ENCODE data around the gene NISCH.

The NISCH gene

GRCh38 chr3:52440249-52440551, 15.2 kb upstream of the NISCH start:
- Histone ChIP-seq H3F3A (ENCODE audit: control insufficient read depth, insufficient read depth) (no peaks in the 10 kb centered on the region), H3K36me3 (ENCODE audit: control insufficient read depth, low read length) (no peaks in the 10 kb centered on the region), H3K27me3 (ENCODE audit: control insufficient read depth, low read length) (0 out of 2 replicates have a peak, but pooled peaks cover 4% of the 10 kb centered on the region), H3K4me3 (ENCODE audit: low read length) (no peak overlapping the region), H3K9me2 (replicated peaks; ENCODE audit: control insufficient read depth, low read length) (no peaks in the 10 kb centered on the region), H4K20me1 (ENCODE audit: control insufficient read depth, insufficient read depth, low read depth, low read length) (no peaks in the 10 kb centered on the region), H3K4me2 (ENCODE audit: low read length) (no peak overlapping the region), H3K27ac (ENCODE audit: low read depth, low read length) (no peak overlapping the region), H3K4me1 (ENCODE audit: control insufficient read depth, low read length) (peaks cover 3% of the 10 kb centered on the region; the same call in 1 of the 2 replicates), H3K79me2 (ENCODE audit: control insufficient read depth, low read length) (no peaks in the 10 kb centered on the region), H3K9me3 (ENCODE audit: control insufficient read depth, insufficient read depth, low read length) (no peaks in the 10 kb centered on the region)
- TF ChIP-seq CTCF (IDR thresholded peaks at IDR 0.05; ENCODE audit: low read depth, low read length, poor library complexity, severe bottlenecking), result no peak
- no peak for TF ChIP-seq EZH2phosphoT487 (IDR thresholded peaks at IDR 0.05; ENCODE audit: borderline replicate concordance, low read length)

GRCh38 chr3:52440671-52441070, 14.7 kb upstream of the NISCH start:
- no peak overlapping the region for H3K27ac ChIP-seq (ENCODE audit: low read depth, low read length)
- peaks cover 4% of the 10 kb centered on the region; the same call in 1 of the 2 replicates for H3K4me1 ChIP-seq (ENCODE audit: control insufficient read depth, low read length)
- 0 out of 2 replicates have a peak, but pooled peaks cover 4% of the 10 kb centered on the region for H3K27me3 ChIP-seq (ENCODE audit: control insufficient read depth, low read length)
- H4K20me1 ChIP-seq (ENCODE audit: control insufficient read depth, insufficient read depth, low read depth, low read length), result no peaks in the 10 kb centered on the region
- H3K4me2 ChIP-seq (ENCODE audit: low read length), result no peak overlapping the region
- no peaks in the 10 kb centered on the region for H3K36me3 ChIP-seq (ENCODE audit: control insufficient read depth, low read length)
- H3K9me3 ChIP-seq (ENCODE audit: control insufficient read depth, insufficient read depth, low read length), result no peaks in the 10 kb centered on the region
- no peaks in the 10 kb centered on the region for H3K79me2 ChIP-seq (ENCODE audit: control insufficient read depth, low read length)
- no peak for TF ChIP-seq CTCF (IDR thresholded peaks at IDR 0.05; ENCODE audit: low read depth, low read length, poor library complexity, severe bottlenecking)
- TF ChIP-seq EZH2phosphoT487 (IDR thresholded peaks at IDR 0.05; ENCODE audit: borderline replicate concordance, low read length), result no peak
- no peaks in the 10 kb centered on the region for H3F3A ChIP-seq (ENCODE audit: control insufficient read depth, insufficient read depth)
- H3K4me3 ChIP-seq (ENCODE audit: low read length), result no peak overlapping the region
- H3K9me2 ChIP-seq (replicated peaks; ENCODE audit: control insufficient read depth, low read length), result no peaks in the 10 kb centered on the region

DNA sequence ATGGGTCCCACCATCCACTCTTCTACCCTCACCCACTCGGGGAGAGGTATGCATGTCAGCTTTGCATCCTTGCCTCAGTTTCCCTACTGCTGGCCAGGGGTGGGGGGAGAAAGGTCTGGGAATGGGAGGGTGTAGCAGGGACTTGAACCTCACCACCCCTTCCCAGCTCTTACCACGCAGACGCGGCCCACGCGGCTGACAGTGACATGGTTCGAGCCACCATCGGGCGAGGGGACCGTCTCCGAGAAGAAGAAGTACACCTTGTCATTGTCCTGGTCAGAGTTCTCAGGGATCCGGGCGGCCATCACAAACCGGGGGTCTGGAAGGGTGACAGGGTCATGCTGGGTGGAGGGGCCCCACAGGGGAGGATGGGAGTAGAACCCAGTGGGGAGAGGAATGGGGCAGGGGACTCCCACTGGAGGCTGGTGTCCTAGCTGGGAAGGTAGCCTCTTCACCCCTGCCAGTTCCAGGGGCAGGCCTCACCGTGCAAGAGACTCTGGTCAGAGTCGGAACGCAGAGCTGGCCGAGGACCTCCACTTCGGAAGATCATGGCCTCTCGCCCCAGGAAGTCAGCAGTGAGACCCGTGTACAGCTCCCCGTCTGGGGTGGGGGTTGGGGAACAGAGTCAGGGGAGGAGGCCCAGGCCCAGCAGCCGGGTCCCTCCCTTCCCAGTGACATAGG, 14.2 kb upstream of the NISCH start:
- 0 out of 2 replicates have a peak, but pooled peaks cover 4% of the 10 kb centered on the region for H3K27me3 ChIP-seq (ENCODE audit: control insufficient read depth, low read length)
- TF ChIP-seq CTCF (IDR thresholded peaks at IDR 0.05; ENCODE audit: low read depth, low read length, poor library complexity, severe bottlenecking) (no peak), EZH2phosphoT487 (IDR thresholded peaks at IDR 0.05; ENCODE audit: borderline replicate concordance, low read length) (no peak)
- no peak overlapping the region for H3K4me2 ChIP-seq (ENCODE audit: low read length)
- no peak overlapping the region for H3K4me3 ChIP-seq (ENCODE audit: low read length)
- H3K9me3 ChIP-seq (ENCODE audit: control insufficient read depth, insufficient read depth, low read length), result no peaks in the 10 kb centered on the region
- H3K9me2 ChIP-seq (replicated peaks; ENCODE audit: control insufficient read depth, low read length), result no peaks in the 10 kb centered on the region
- H3F3A ChIP-seq (ENCODE audit: control insufficient read depth, insufficient read depth), result no peaks in the 10 kb centered on the region
- no peaks in the 10 kb centered on the region for H4K20me1 ChIP-seq (ENCODE audit: control insufficient read depth, insufficient read depth, low read depth, low read length)
- peaks cover 4% of the 10 kb centered on the region; the same call in 1 of the 2 replicates for H3K4me1 ChIP-seq (ENCODE audit: control insufficient read depth, low read length)
- no peak overlapping the region for H3K27ac ChIP-seq (ENCODE audit: low read depth, low read length)
- no peaks in the 10 kb centered on the region for H3K36me3 ChIP-seq (ENCODE audit: control insufficient read depth, low read length)
- H3K79me2 ChIP-seq (ENCODE audit: control insufficient read depth, low read length), result no peaks in the 10 kb centered on the region

Measured in DOHH2 (cell line).